B cell (primary cell): ENCODE measurements around the gene GBP2.

Source experiments
- EZH2 ChIP-seq: IDR thresholded peaks from 2 replicates; pipeline ENCODE4 v1.6.1; 2012; ENCODE audit warnings: borderline replicate concordance, low read depth, mild to moderate bottlenecking, moderate library complexity, low read length; ENCODE audit not compliant: insufficient read depth, poor library complexity, severe bottlenecking
- TF ChIP-seq, protein P1 (sequence below): fragments of 200-600 bp; IDR thresholded peaks from one replicate; pipeline ENCODE4 v1.8.0; 2022; ENCODE audit warnings: antibody characterized with exemption, mild to moderate bottlenecking

DNA sequence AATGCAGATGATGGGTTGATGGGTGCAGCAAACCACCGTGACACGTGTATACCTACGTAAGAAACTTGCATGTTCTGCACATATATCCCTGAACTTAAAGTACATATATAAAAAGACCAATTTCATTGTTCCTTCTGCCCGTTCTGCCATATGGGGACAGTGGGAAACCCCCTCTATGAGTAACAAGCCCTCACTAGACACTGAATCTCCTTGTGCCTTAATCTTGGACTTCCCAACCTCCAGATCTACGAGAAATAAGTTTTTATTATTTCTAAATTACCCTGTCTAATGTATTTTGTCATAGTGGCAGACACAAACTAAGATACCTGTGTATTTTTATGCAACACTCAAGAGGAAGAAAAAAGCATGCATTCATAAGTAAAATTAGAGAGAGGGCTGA, 39.9 kb upstream of the GBP2 start:
- TF ChIP-seq, protein P1, sequence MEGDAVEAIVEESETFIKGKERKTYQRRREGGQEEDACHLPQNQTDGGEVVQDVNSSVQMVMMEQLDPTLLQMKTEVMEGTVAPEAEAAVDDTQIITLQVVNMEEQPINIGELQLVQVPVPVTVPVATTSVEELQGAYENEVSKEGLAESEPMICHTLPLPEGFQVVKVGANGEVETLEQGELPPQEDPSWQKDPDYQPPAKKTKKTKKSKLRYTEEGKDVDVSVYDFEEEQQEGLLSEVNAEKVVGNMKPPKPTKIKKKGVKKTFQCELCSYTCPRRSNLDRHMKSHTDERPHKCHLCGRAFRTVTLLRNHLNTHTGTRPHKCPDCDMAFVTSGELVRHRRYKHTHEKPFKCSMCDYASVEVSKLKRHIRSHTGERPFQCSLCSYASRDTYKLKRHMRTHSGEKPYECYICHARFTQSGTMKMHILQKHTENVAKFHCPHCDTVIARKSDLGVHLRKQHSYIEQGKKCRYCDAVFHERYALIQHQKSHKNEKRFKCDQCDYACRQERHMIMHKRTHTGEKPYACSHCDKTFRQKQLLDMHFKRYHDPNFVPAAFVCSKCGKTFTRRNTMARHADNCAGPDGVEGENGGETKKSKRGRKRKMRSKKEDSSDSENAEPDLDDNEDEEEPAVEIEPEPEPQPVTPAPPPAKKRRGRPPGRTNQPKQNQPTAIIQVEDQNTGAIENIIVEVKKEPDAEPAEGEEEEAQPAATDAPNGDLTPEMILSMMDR, result no peak
- TF ChIP-seq EZH2, result no peak
